Nephron (organoid): ENCODE data around the gene ZNF385D.
A peak's percentile ranks its signal among the peaks of the same experiment; 100 is the strongest.

ENCODE experiments used
- H3K27ac Mint-ChIP-seq, 3 experiments: 2 replicates each; pipeline ENCODE4 v1.8.0; 2020; ENCODE audit warnings: mixed read lengths in 3 of 3, mild to moderate bottlenecking in 2 of 3, moderate library complexity in 1 of 3
- H3K27me3 Mint-ChIP-seq: 2 replicates; pipeline ENCODE4 v1.8.0; 2021; ENCODE audit warnings: low read depth, mild to moderate bottlenecking, moderate library complexity, mixed read lengths
- H3K36me3 Mint-ChIP-seq: 2 replicates; pipeline ENCODE4 v1.8.0; 2020; ENCODE audit warnings: low read depth, mixed read lengths
- H3K4me1 Mint-ChIP-seq: 2 replicates; pipeline ENCODE4 v1.8.0; 2020; ENCODE audit warnings: mixed read lengths
- H3K4me3 Mint-ChIP-seq, 3 experiments: 2 replicates each; pipeline ENCODE4 v1.8.0; 2020; ENCODE audit warnings: mild to moderate bottlenecking in 3 of 3, mixed read lengths in 3 of 3, moderate library complexity in 2 of 3
- H3K9me3 Mint-ChIP-seq: 2 replicates; pipeline ENCODE4 v1.8.0; 2020; ENCODE audit warnings: mixed read lengths
- CTCF ChIP-seq, 3 experiments: fragments of 200-600 bp; sonication (generic); IDR thresholded peaks; one replicate each; pipeline ENCODE4 v1.5.0; 2021; ENCODE audit warnings: antibody characterized with exemption in 3 of 3; ENCODE audit not compliant: unreplicated experiment in 3 of 3

The ZNF385D gene

GRCh38 chr3:21792176-21792575, 41.2 kb upstream of the ZNF385D start:
- H3K4me3 Mint-ChIP-seq, result no peak overlapping the region
- H3K36me3 Mint-ChIP-seq, result no peaks in the 10 kb centered on the region
- H3K4me1 Mint-ChIP-seq, result peaks cover 25% of the 10 kb centered on the region
- peaks cover 2% of the 10 kb centered on the region for H3K9me3 Mint-ChIP-seq
- H3K27me3 Mint-ChIP-seq, result no peaks in the 10 kb centered on the region
- TF ChIP-seq CTCF (IDR thresholded peaks at IDR 0.05; ENCODE audit: unreplicated experiment in 3 of 3), result no peak
- H3K27ac Mint-ChIP-seq, result no peak overlapping the region

- Mint-ChIP-seq H3K9me3 (peaks cover 5% of the 10 kb centered on the region), H3K27me3 (no peaks in the 10 kb centered on the region), H3K4me3 (no peak overlapping the region), H3K4me1 (peaks cover 25% of the 10 kb centered on the region), H3K36me3 (no peaks in the 10 kb centered on the region), H3K27ac (peak overlapping the region in 2 of 3 experiments; percentile 2 to 46)
- no peak for TF ChIP-seq CTCF (IDR thresholded peaks at IDR 0.05; ENCODE audit: unreplicated experiment in 3 of 3)
Observed at GRCh38 chr3:21791356-21791755, 40.3 kb upstream of the ZNF385D start.

- Mint-ChIP-seq H3K27ac (peak overlapping the region in 2 of 3 experiments; percentile 2 to 46), H3K27me3 (no peaks in the 10 kb centered on the region), H3K9me3 (peaks cover 5% of the 10 kb centered on the region), H3K4me3 (no peak overlapping the region), H3K4me1 (peaks cover 19% of the 10 kb centered on the region), H3K36me3 (no peaks in the 10 kb centered on the region)
- no peak for TF ChIP-seq CTCF (IDR thresholded peaks at IDR 0.05; ENCODE audit: unreplicated experiment in 3 of 3)
Observed at GRCh38 chr3:21790466-21790865, 39.5 kb upstream of the ZNF385D start.

GRCh38 chr3:21789730-21790129, 38.7 kb upstream of the ZNF385D start:
- peak overlapping the region in 2 of 3 experiments; percentile 16 to 26 for H3K27ac Mint-ChIP-seq
- no peaks in the 10 kb centered on the region for H3K27me3 Mint-ChIP-seq
- H3K9me3 Mint-ChIP-seq, result peaks cover 5% of the 10 kb centered on the region
- H3K4me3 Mint-ChIP-seq, result no peak overlapping the region
- H3K36me3 Mint-ChIP-seq, result no peaks in the 10 kb centered on the region
- peaks cover 14% of the 10 kb centered on the region for H3K4me1 Mint-ChIP-seq
- TF ChIP-seq CTCF (IDR thresholded peaks at IDR 0.05; ENCODE audit: unreplicated experiment in 3 of 3), result no peak

- peak overlapping the region in 1 of 3 experiments; percentile 19 for H3K27ac Mint-ChIP-seq
- H3K36me3 Mint-ChIP-seq, result no peaks in the 10 kb centered on the region
- H3K9me3 Mint-ChIP-seq, result peaks cover 5% of the 10 kb centered on the region
- TF ChIP-seq CTCF (IDR thresholded peaks at IDR 0.05; ENCODE audit: unreplicated experiment in 3 of 3), result no peak
- H3K27me3 Mint-ChIP-seq, result no peaks in the 10 kb centered on the region
- peaks cover 14% of the 10 kb centered on the region for H3K4me1 Mint-ChIP-seq
- H3K4me3 Mint-ChIP-seq, result no peak overlapping the region
Observed at GRCh38 chr3:21786438-21786797, 35.4 kb upstream of the ZNF385D start.

- H3K36me3 Mint-ChIP-seq, result no peaks in the 10 kb centered on the region
- no peak overlapping the region for H3K4me3 Mint-ChIP-seq
- peaks cover 10% of the 10 kb centered on the region for H3K4me1 Mint-ChIP-seq
- H3K9me3 Mint-ChIP-seq, result peaks cover 5% of the 10 kb centered on the region
- peak overlapping the region in 1 of 3 experiments; percentile 19 for H3K27ac Mint-ChIP-seq
- no peaks in the 10 kb centered on the region for H3K27me3 Mint-ChIP-seq
- TF ChIP-seq CTCF (IDR thresholded peaks at IDR 0.05; ENCODE audit: unreplicated experiment in 3 of 3), result no peak
Observed at GRCh38 chr3:21785765-21786437, 34.9 kb upstream of the ZNF385D start.
